HCT116 (cell line): ENCODE data around the gene CRY1. TPM values are rescaled to one million over a fixed set of nuclear protein-coding genes. Genes with fewer than 3 reads are reported as not detected.

Experiments used
- ATAC-seq: fragments of 200-7000 bp; cut with Tn5 transposase; 2 replicates; pipeline ENCODE4 v1.9.1; 2020; ENCODE audit warnings: mild to moderate bottlenecking, moderate library complexity
- BruUV-seq: library from RNA; stranded (reverse); fragments of 400-500 nt; replicated peaks from 2 replicates; lab custom pipeline; 2021; lab: Mats Ljungman, UMichigan
- CTCF ChIA-PET: fragments of 300-600 bp; sonication (Branson Sonifier 250); formaldehyde crosslinking; loops from one replicate; lab custom pipeline; 2021; ENCODE audit warnings: antibody characterized with exemption; lab: Charles Lee
- POLR2A ChIA-PET: fragments of 300-600, 350-600 bp; sonication (Branson Sonifier 250); formaldehyde crosslinking; loops from one replicate; lab custom pipeline; 2021; ENCODE audit warnings: antibody characterized with exemption; lab: Charles Lee
- RAD21 ChIA-PET, 2 experiments: fragments of 300-600 bp; sonication (Branson Sonifier 250); formaldehyde crosslinking; loops; one replicate each; lab custom pipeline; 2023; ENCODE audit warnings: low total read pairs in 2 of 2; ENCODE audit not compliant: uncharacterized antibody in 2 of 2, unreplicated experiment in 2 of 2, low non-redundant PET in 1 of 2; lab: Charles Lee
- DNase-seq: peaks from one replicate; pipeline ENCODE4 v3.0.0-alpha.2; 2010; ENCODE audit warnings: low read depth, low spot score
- H2AFZ ChIP-seq: fragments of 200-600 bp; shearing (Covaris generic), sonication (generic); 2 replicates; pipeline ENCODE4 v1.6.1; 2017; ENCODE audit warnings: low read depth, mixed run types, mixed read lengths, antibody characterized with exemption, low read length; ENCODE audit not compliant: poor library complexity, severe bottlenecking
- H3K27ac ChIP-seq: 2 replicates; pipeline ENCODE4 v1.5.1; 2012; ENCODE audit warnings: low read depth, low read length
- H3K27me3 ChIP-seq: fragments of 200-600 bp; sonication (generic); 2 replicates; pipeline ENCODE4 v1.6.1; 2016; ENCODE audit warnings: mixed run types, low read length, mixed read lengths; ENCODE audit not compliant: insufficient read depth
- H3K36me3 ChIP-seq, 2 experiments: fragments of 200-500 bp in 1 of 2; fragments of 200-600 bp in 1 of 2; sonication (Bioruptor generic) in 1 of 2; sonication (generic) in 1 of 2; 2 replicates each; pipeline versions ENCODE4 v1.5.1 to v1.6.1; 2014 to 2016; ENCODE audit warnings: low read length in 2 of 2, inconsistent platforms in 1 of 2, mixed read lengths in 1 of 2, mixed run types in 1 of 2; ENCODE audit not compliant: insufficient read depth in 2 of 2, control insufficient read depth in 1 of 2
- H3K4me1 ChIP-seq, 2 experiments: fragments of 200-600 bp in 1 of 2; sonication (generic) in 1 of 2; 2 replicates each; pipeline versions ENCODE4 v1.5.1 to v1.6.1; 2012 to 2017; ENCODE audit warnings: low read length in 2 of 2, inconsistent platforms in 1 of 2, mild to moderate bottlenecking in 1 of 2, mixed read lengths in 1 of 2, mixed run types in 1 of 2, moderate library complexity in 1 of 2; ENCODE audit not compliant: insufficient read depth in 2 of 2, control insufficient read depth in 1 of 2
- H3K4me2 ChIP-seq: fragments of 200-600 bp; sonication (generic); 2 replicates; pipeline ENCODE4 v1.6.1; 2017; ENCODE audit warnings: mixed run types, low read length, mixed read lengths
- H3K4me3 ChIP-seq, 2 experiments: fragments of 200-600 bp in 1 of 2; sonication (generic) in 1 of 2; replicated peaks in 1 of 2; 2 replicates each; pipeline ENCODE4 v1.5.1; 2011 to 2016; ENCODE audit warnings: low read length in 2 of 2, control low read depth in 1 of 2, low read depth in 1 of 2, mild to moderate bottlenecking in 1 of 2, mixed read lengths in 1 of 2, mixed run types in 1 of 2
- H3K79me2 ChIP-seq: fragments of 200-600 bp; sonication (generic); 2 replicates; pipeline ENCODE4 v1.6.1; 2017; ENCODE audit warnings: mild to moderate bottlenecking, mixed run types, low read length, moderate library complexity, mixed read lengths; ENCODE audit not compliant: insufficient read depth
- H3K9ac ChIP-seq: fragments of 200-600 bp; sonication (generic); 2 replicates; pipeline ENCODE4 v1.6.1; 2016; ENCODE audit warnings: low read length, mixed read lengths
- H3K9me2 ChIP-seq: fragments of 200-600 bp; sonication (generic), shearing (Covaris generic); 2 replicates; pipeline ENCODE4 v1.6.1; 2017; ENCODE audit warnings: mixed run types, mild to moderate bottlenecking, moderate library complexity; ENCODE audit not compliant: insufficient read depth
- H3K9me3 ChIP-seq, 2 experiments: fragments of 200-500 bp in 1 of 2; fragments of 200-600 bp in 1 of 2; sonication (Bioruptor generic) in 1 of 2; sonication (generic) in 1 of 2; 2 replicates each; pipeline ENCODE4 v1.6.1; 2014 to 2017; ENCODE audit warnings: low read length in 2 of 2, mixed read lengths in 2 of 2, inconsistent platforms in 1 of 2, low read depth in 1 of 2, mild to moderate bottlenecking in 1 of 2, mixed run types in 1 of 2, moderate library complexity in 1 of 2; ENCODE audit not compliant: control insufficient read depth in 1 of 2, insufficient read depth in 1 of 2
- H4K20me1 ChIP-seq: fragments of 200-600 bp; sonication (generic), shearing (Covaris generic); 2 replicates; pipeline ENCODE4 v1.6.1; 2017; ENCODE audit warnings: mixed run types, mild to moderate bottlenecking, moderate library complexity; ENCODE audit not compliant: insufficient read depth
- CBX3 ChIP-seq: IDR thresholded peaks from 2 replicates; pipeline ENCODE4 v1.6.1; 2012; ENCODE audit warnings: low read depth
- CEBPB ChIP-seq: IDR thresholded peaks from 2 replicates; pipeline ENCODE4 v1.6.1; 2012; ENCODE audit warnings: low read depth
- ELF1 ChIP-seq: IDR thresholded peaks from 2 replicates; pipeline ENCODE4 v1.6.1; 2012; ENCODE audit warnings: low read depth, borderline replicate concordance
- EZH2phosphoT487 ChIP-seq: fragments of 200-600 bp; IDR thresholded peaks from 2 replicates; pipeline ENCODE4 v1.6.1; 2018; ENCODE audit warnings: antibody characterized with exemption, borderline replicate concordance
- FOSL1 ChIP-seq: IDR thresholded peaks from 2 replicates; pipeline ENCODE4 v1.6.1; 2012; ENCODE audit warnings: low read depth
- JUND ChIP-seq: IDR thresholded peaks from 2 replicates; pipeline ENCODE4 v1.6.1; 2012
- POLR2A ChIP-seq: IDR thresholded peaks from 2 replicates; pipeline ENCODE4 v1.7.0; 2011; ENCODE audit warnings: borderline replicate concordance; ENCODE audit not compliant: insufficient read depth, insufficient read length; ENCODE audit errors: extremely low read depth
- POLR2AphosphoS5 ChIP-seq: IDR thresholded peaks from 2 replicates; pipeline ENCODE4 v1.6.1; 2011; ENCODE audit warnings: mild to moderate bottlenecking, low read depth, low read length, moderate library complexity
- SIN3A ChIP-seq: IDR thresholded peaks from 2 replicates; pipeline ENCODE4 v1.6.1; 2012; ENCODE audit warnings: low read depth
- SP1 ChIP-seq: IDR thresholded peaks from 2 replicates; pipeline ENCODE4 v1.6.1; 2012; ENCODE audit warnings: low read depth
- SRF ChIP-seq: IDR thresholded peaks from 2 replicates; pipeline ENCODE4 v1.6.1; 2012; ENCODE audit warnings: low read depth
- TCF7L2 ChIP-seq: IDR thresholded peaks from 2 replicates; pipeline ENCODE4 v1.7.0; 2011; ENCODE audit warnings: borderline replicate concordance, inconsistent platforms; ENCODE audit not compliant: insufficient read depth, insufficient read length; ENCODE audit errors: extremely low read depth
- YY1 ChIP-seq: IDR thresholded peaks from 2 replicates; pipeline ENCODE4 v1.6.1; 2011; ENCODE audit warnings: low read length, low read depth, moderate library complexity, mild to moderate bottlenecking; ENCODE audit not compliant: insufficient replicate concordance; ENCODE audit errors: extremely low read depth
- ZNF274 ChIP-seq: fragments of 200-500 bp; sonication (Bioruptor generic); IDR thresholded peaks from 2 replicates; pipeline ENCODE4 v1.6.1; 2014; ENCODE audit warnings: mild to moderate bottlenecking, low read depth, low read length, inconsistent platforms
- intact Hi-C: fragments of 100-400 bp; cut with micrococcal nuclease; formaldehyde crosslinking; loops from 2 replicates; pipeline ENCODE4 v1.10.0; 2022
- total RNA-seq: library from RNA; stranded (reverse); gene quantifications from one replicate; pipeline ENCODE4 v1.2.1, GENCODE V29; 2021; ENCODE audit not compliant: unreplicated experiment
- TF ChIP-seq, protein P1 (sequence below): IDR thresholded peaks from 2 replicates; pipeline ENCODE4 v1.6.1; 2012; ENCODE audit warnings: low read depth
- TF ChIP-seq, protein P2 (sequence below): IDR thresholded peaks from 2 replicates; pipeline ENCODE4 v1.6.1; 2012
- TF ChIP-seq, protein P3 (sequence below), 3 experiments: fragments of 200-600 bp in 1 of 3; sonication (generic) in 1 of 3; IDR thresholded peaks in 2 of 3; conservative IDR thresholded peaks in 1 of 3; 2 replicates each; pipeline ENCODE4 v1.5.1; 2012 to 2017; ENCODE audit warnings: low read depth in 2 of 3, low read length in 2 of 3, antibody characterized with exemption in 1 of 3, borderline replicate concordance in 1 of 3, control low read depth in 1 of 3, mild to moderate bottlenecking in 1 of 3, mixed read lengths in 1 of 3, mixed run types in 1 of 3, moderate library complexity in 1 of 3; ENCODE audit not compliant: insufficient read depth in 1 of 3
- TF ChIP-seq, protein P4 (sequence below): IDR thresholded peaks from 2 replicates; pipeline ENCODE4 v1.6.1; 2012
- TF ChIP-seq, protein P5 (sequence below): IDR thresholded peaks from 2 replicates; pipeline ENCODE4 v1.6.1; 2011; ENCODE audit warnings: mild to moderate bottlenecking, low read length, moderate library complexity; ENCODE audit not compliant: insufficient replicate concordance; ENCODE audit errors: extremely low read depth

Gene CRY1
- total RNA-seq, 1 experiment from 2014 or later: 16.3 TPM

DNA sequence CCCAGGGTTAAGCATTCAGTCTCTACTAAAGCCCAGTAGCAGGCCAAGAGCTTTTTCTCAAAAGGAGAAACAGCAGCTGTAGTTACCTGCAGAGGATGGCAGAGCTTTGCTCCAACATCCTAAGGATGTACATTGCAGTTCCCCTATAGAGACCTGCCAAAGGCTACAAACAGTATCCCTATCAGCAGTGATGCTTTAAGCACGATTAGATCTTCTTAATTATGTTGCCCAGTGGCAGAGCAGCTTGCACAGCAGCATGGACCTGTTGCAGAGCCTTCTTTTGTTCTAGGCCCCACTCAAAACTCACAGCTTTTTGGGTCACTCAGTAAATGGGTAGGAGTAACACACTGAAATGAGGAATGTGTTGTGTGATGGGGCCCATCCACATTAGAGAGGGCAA lies 46.4 kb upstream of the CRY1 start:
- H3K27ac ChIP-seq: no peak overlapping the region
- no peaks in the 10 kb centered on the region for H3K79me2 ChIP-seq
- no peak overlapping the region for H3K4me3 ChIP-seq
- no peaks in the 10 kb centered on the region for H4K20me1 ChIP-seq
- no TSS peak for BruUV-seq
- ChIA-PET RAD21 (no interaction called here), CTCF (no interaction called here)
- no peaks in the 10 kb centered on the region for H3K27me3 ChIP-seq
- H2AFZ ChIP-seq: no peak overlapping the region
- no peaks in the 10 kb centered on the region for H3K4me1 ChIP-seq
- no peak overlapping the region for H3K4me2 ChIP-seq
- intact Hi-C loops: no loop called here
- no peak for ATAC-seq
- H3K9ac ChIP-seq: no peak overlapping the region
- TF ChIP-seq SP1 (no peak), FOSL1 (no peak), ELF1 (no peak), CBX3 (no peak), POLR2AphosphoS5 (no peak), ZNF274 (no peak), YY1 (no peak), POLR2A (no peak), SIN3A (no peak), SRF (no peak), TCF7L2 (no peak), CEBPB (no peak), EZH2phosphoT487 (no peak), JUND (no peak)
- TF ChIP-seq, protein P1, sequence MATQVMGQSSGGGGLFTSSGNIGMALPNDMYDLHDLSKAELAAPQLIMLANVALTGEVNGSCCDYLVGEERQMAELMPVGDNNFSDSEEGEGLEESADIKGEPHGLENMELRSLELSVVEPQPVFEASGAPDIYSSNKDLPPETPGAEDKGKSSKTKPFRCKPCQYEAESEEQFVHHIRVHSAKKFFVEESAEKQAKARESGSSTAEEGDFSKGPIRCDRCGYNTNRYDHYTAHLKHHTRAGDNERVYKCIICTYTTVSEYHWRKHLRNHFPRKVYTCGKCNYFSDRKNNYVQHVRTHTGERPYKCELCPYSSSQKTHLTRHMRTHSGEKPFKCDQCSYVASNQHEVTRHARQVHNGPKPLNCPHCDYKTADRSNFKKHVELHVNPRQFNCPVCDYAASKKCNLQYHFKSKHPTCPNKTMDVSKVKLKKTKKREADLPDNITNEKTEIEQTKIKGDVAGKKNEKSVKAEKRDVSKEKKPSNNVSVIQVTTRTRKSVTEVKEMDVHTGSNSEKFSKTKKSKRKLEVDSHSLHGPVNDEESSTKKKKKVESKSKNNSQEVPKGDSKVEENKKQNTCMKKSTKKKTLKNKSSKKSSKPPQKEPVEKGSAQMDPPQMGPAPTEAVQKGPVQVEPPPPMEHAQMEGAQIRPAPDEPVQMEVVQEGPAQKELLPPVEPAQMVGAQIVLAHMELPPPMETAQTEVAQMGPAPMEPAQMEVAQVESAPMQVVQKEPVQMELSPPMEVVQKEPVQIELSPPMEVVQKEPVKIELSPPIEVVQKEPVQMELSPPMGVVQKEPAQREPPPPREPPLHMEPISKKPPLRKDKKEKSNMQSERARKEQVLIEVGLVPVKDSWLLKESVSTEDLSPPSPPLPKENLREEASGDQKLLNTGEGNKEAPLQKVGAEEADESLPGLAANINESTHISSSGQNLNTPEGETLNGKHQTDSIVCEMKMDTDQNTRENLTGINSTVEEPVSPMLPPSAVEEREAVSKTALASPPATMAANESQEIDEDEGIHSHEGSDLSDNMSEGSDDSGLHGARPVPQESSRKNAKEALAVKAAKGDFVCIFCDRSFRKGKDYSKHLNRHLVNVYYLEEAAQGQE: no peak
- TF ChIP-seq, protein P2, sequence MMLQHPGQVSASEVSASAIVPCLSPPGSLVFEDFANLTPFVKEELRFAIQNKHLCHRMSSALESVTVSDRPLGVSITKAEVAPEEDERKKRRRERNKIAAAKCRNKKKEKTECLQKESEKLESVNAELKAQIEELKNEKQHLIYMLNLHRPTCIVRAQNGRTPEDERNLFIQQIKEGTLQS: no peak
- TF ChIP-seq, protein P3, sequence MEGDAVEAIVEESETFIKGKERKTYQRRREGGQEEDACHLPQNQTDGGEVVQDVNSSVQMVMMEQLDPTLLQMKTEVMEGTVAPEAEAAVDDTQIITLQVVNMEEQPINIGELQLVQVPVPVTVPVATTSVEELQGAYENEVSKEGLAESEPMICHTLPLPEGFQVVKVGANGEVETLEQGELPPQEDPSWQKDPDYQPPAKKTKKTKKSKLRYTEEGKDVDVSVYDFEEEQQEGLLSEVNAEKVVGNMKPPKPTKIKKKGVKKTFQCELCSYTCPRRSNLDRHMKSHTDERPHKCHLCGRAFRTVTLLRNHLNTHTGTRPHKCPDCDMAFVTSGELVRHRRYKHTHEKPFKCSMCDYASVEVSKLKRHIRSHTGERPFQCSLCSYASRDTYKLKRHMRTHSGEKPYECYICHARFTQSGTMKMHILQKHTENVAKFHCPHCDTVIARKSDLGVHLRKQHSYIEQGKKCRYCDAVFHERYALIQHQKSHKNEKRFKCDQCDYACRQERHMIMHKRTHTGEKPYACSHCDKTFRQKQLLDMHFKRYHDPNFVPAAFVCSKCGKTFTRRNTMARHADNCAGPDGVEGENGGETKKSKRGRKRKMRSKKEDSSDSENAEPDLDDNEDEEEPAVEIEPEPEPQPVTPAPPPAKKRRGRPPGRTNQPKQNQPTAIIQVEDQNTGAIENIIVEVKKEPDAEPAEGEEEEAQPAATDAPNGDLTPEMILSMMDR (IDR thresholded peaks at IDR 0.05 in 2 of 3, conservative IDR thresholded peaks at IDR 0.05 in 1 of 3; ENCODE audit: borderline replicate concordance in 1 of 3, insufficient read depth in 1 of 3, low read depth in 2 of 3, low read length in 2 of 3): no peak
- TF ChIP-seq, protein P4, sequence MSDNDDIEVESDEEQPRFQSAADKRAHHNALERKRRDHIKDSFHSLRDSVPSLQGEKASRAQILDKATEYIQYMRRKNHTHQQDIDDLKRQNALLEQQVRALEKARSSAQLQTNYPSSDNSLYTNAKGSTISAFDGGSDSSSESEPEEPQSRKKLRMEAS: no peak
- TF ChIP-seq, protein P5, sequence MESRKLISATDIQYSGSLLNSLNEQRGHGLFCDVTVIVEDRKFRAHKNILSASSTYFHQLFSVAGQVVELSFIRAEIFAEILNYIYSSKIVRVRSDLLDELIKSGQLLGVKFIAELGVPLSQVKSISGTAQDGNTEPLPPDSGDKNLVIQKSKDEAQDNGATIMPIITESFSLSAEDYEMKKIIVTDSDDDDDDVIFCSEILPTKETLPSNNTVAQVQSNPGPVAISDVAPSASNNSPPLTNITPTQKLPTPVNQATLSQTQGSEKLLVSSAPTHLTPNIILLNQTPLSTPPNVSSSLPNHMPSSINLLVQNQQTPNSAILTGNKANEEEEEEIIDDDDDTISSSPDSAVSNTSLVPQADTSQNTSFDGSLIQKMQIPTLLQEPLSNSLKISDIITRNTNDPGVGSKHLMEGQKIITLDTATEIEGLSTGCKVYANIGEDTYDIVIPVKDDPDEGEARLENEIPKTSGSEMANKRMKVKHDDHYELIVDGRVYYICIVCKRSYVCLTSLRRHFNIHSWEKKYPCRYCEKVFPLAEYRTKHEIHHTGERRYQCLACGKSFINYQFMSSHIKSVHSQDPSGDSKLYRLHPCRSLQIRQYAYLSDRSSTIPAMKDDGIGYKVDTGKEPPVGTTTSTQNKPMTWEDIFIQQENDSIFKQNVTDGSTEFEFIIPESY: no peak
- TF ChIP-seq, all 23 proteins: peak for 0
- H3K36me3 ChIP-seq: no peaks in the 10 kb centered on the region
- no peak for DNase-seq
- H3K9me3 ChIP-seq: no peaks in the 10 kb centered on the region
- H3K9me2 ChIP-seq: no peaks in the 10 kb centered on the region
- POLR2A ChIA-PET: no interaction called here
